HepG2 (cell line): ENCODE measurements around the gene ZNF627. TPM values are rescaled to one million over a fixed set of nuclear protein-coding genes. Genes with fewer than 3 reads are reported as not detected.
"Not testable (repeated sequence)": the region's sequence is repeated elsewhere in the genome, so short reads cannot be mapped to it uniquely, and the experiment has no call there.

Experiments
- ATAC-seq: fragments of 200-7000 bp; cut with Tn5 transposase; 3 replicates; pipeline ENCODE4 v1.9.1; 2020; ENCODE audit warnings: mild to moderate bottlenecking, moderate library complexity
- BruUV-seq: library from RNA; stranded (reverse); fragments of 400-500 nt; replicated peaks from 2 replicates; lab custom pipeline; 2021; lab: Mats Ljungman, UMichigan
- CTCF ChIA-PET: fragments of 300-600 bp; formaldehyde crosslinking; extraction: SDS; loops from one replicate; lab custom pipeline; 2021; ENCODE audit warnings: low total read pairs, inconsistent platforms, low intra/inter-chr PET ratio; lab: Yijun Ruan, JAX
- POLR2A ChIA-PET: fragments of 350-600 bp; sonication (Branson Sonifier 250); formaldehyde crosslinking; loops from one replicate; lab custom pipeline; 2020; ENCODE audit warnings: antibody characterized with exemption, inconsistent platforms; lab: Yijun Ruan, JAX
- DNase-seq: peaks from one replicate; pipeline ENCODE4 v3.0.0-alpha.2; 2015; ENCODE audit warnings: low spot score
- FAIRE-seq: peaks from 3 replicates; lab custom pipeline; 2011; peaks lifted over from hg19 to GRCh38; lab: Jason Lieb, UNC
- H2AFZ ChIP-seq: one replicate; pipeline ENCODE4 v1.6.1; 2011; ENCODE audit warnings: low read length, inconsistent platforms
- H3K27ac ChIP-seq: fragments of 300-600 bp; 3 replicates; pipeline ENCODE4 v1.8.0; 2011; ENCODE audit warnings: mixed run types, mild to moderate bottlenecking, mixed read lengths, low read length, inconsistent platforms; ENCODE audit not compliant: insufficient read depth; ENCODE audit errors: extremely low read length
- H3K27me3 ChIP-seq, 2 experiments: fragments of 200-600 bp in 1 of 2; 2 replicates in 1 of 2; 3 replicates in 1 of 2; pipeline versions ENCODE4 v1.6.0 to v1.8.0; 2011; ENCODE audit warnings: low read length in 2 of 2, mild to moderate bottlenecking in 2 of 2, moderate library complexity in 2 of 2, inconsistent platforms in 1 of 2; ENCODE audit not compliant: insufficient read depth in 2 of 2, control insufficient read depth in 1 of 2
- H3K36me3 ChIP-seq, 2 experiments: fragments of 200-600 bp in 1 of 2; replicated peaks in 1 of 2; 2 replicates in 1 of 2; 3 replicates in 1 of 2; pipeline versions ENCODE4 v1.5.1 to v1.8.0; 2011; ENCODE audit warnings: low read length in 2 of 2, inconsistent platforms in 1 of 2; ENCODE audit not compliant: insufficient read depth in 2 of 2, control insufficient read depth in 1 of 2
- H3K4me1 ChIP-seq: 2 replicates; pipeline ENCODE4 v1.5.1; 2012; ENCODE audit warnings: low read length, inconsistent platforms; ENCODE audit not compliant: insufficient read depth
- H3K4me2 ChIP-seq: 2 replicates; pipeline ENCODE4 v1.6.0; 2011; ENCODE audit warnings: low read depth, low read length, inconsistent platforms
- H3K4me3 ChIP-seq, 3 experiments: fragments of 200-600 bp in 1 of 3; sonication (generic), shearing (Covaris generic) in 1 of 3; replicated peaks in 1 of 3; 2 replicates each; pipeline ENCODE4 v1.5.1; 2011 to 2016; ENCODE audit warnings: low read length in 3 of 3, inconsistent platforms in 2 of 3, low read depth in 2 of 3, mild to moderate bottlenecking in 2 of 3, control low read depth in 1 of 3, mixed read lengths in 1 of 3; ENCODE audit not compliant: insufficient read depth in 1 of 3
- H3K79me2 ChIP-seq: one replicate; pipeline ENCODE4 v1.6.1; 2011; ENCODE audit warnings: low read length, inconsistent platforms; ENCODE audit not compliant: insufficient read depth
- H3K9ac ChIP-seq: 2 replicates; pipeline ENCODE4 v1.6.0; 2011; ENCODE audit warnings: mild to moderate bottlenecking, low read depth, low read length, inconsistent platforms; ENCODE audit not compliant: insufficient read depth
- H3K9me3 ChIP-seq: 2 replicates; pipeline ENCODE4 v1.5.1; 2012; ENCODE audit warnings: mild to moderate bottlenecking, low read length
- H4K20me1 ChIP-seq: 2 replicates; pipeline ENCODE4 v1.6.0; 2011; ENCODE audit warnings: inconsistent platforms, mild to moderate bottlenecking, low read length, moderate library complexity; ENCODE audit not compliant: insufficient read depth
- ZBTB10 ChIP-seq: sonication (generic); formaldehyde crosslinking; IDR thresholded peaks from 2 replicates; pipeline ENCODE4 v1.4.0; 2020; ENCODE audit warnings: missing genetic modification reagents, borderline replicate concordance
- WGBS: methylation state at CpG from one replicate; pipeline ENCODE4 v1.1.6; 2017; ENCODE audit warnings: low lambda C conversion rate; 5-methylcytosine and 5-hydroxymethylcytosine counted together
- in situ Hi-C: cut with HindIII; loops from 2 replicates; pipeline ENCODE4 v1.10.0; 2017; ENCODE audit warnings: low pct_unique_long_range_greater_than_20kb; ENCODE audit not compliant: extremely low pct_ligation_motif_present
- intact Hi-C: fragments of 100-400 bp; cut with micrococcal nuclease; formaldehyde crosslinking; loops from one replicate; pipeline ENCODE4 v1.10.0; 2022; ENCODE audit not compliant: unreplicated experiment
- polyA plus RNA-seq, 8 experiments: library from polyadenylated mRNA; depleted of rRNA in 3 of 8; stranded (reverse) in 7 of 8; unstranded in 1 of 8; fragments of >200 nt; fragmentation: Illumina TruSeq in 4 of 8; extraction: Trizol in 4 of 8; gene quantifications; 2 replicates each; pipeline versions ENCODE4 v1.2.1 to v1.2.3, GENCODE V29; 2011 to 2016; ENCODE audit warnings: low read depth in 4 of 8, missing spikeins in 1 of 8, mixed read lengths in 1 of 8; ENCODE audit not compliant: insufficient read depth in 1 of 8
- total RNA-seq, 5 experiments: library from RNA; depleted of rRNA; stranded (reverse); fragments of >200 nt; fragmentation: Illumina TruSeq; extraction: Trizol; gene quantifications; 2 replicates each; pipeline ENCODE4 v1.2.3, GENCODE V29; 2016; ENCODE audit warnings: low read depth in 1 of 5
- TF ChIP-seq, protein P1 (sequence below): sonication (generic); formaldehyde crosslinking; IDR thresholded peaks from 2 replicates; pipeline ENCODE4 v1.5.0; 2020; ENCODE audit warnings: mild to moderate bottlenecking, missing genetic modification reagents

Gene ZNF627
- total and polyA plus RNA-seq, 2 of the 13 experiments (the other 11 are each of a cell fraction or from before 2014, with no cell fraction given) = 4.2 to 12.7 TPM

DNA sequence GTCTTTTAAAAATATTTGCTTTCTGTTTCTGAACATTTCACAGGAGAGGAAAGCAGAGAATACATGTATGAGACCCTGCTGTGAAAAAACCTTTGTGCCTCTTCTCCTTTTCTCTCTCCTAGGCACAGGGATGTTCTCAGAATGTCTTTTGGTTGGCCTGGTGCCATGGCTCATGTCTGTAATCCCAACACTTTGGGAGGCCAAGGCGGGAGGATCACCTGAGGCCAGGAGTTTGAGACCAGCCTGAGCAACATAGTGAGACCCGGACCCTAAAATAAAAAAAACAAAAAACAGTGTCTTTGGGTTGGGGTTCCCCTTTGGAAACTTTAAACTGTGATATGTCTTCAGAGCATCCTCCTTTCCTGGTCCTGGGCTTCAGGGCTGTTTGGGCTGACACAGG, 1.5 kb downstream of the ZNF627 start:
- peaks cover 52% of the 10 kb centered on the region for H3K4me1 ChIP-seq
- ATAC-seq = no peak
- H3K9ac ChIP-seq = peak overlapping the region; percentile 92; the same call in 1 of the 2 replicates
- H3K36me3 ChIP-seq = no peaks in the 10 kb centered on the region; a peak in 1 of 5 replicates
- ChIA-PET CTCF (no interaction called here), POLR2A (no interaction called here)
- in situ Hi-C loops (no loop called here), intact Hi-C loops (no loop called here)
- no peaks in the 10 kb centered on the region for H3K9me3 ChIP-seq
- peak overlapping the region in 1 of 3 experiments; percentile 86; a peak in 2 of 6 replicates for H3K4me3 ChIP-seq
- TF ChIP-seq, protein P1, sequence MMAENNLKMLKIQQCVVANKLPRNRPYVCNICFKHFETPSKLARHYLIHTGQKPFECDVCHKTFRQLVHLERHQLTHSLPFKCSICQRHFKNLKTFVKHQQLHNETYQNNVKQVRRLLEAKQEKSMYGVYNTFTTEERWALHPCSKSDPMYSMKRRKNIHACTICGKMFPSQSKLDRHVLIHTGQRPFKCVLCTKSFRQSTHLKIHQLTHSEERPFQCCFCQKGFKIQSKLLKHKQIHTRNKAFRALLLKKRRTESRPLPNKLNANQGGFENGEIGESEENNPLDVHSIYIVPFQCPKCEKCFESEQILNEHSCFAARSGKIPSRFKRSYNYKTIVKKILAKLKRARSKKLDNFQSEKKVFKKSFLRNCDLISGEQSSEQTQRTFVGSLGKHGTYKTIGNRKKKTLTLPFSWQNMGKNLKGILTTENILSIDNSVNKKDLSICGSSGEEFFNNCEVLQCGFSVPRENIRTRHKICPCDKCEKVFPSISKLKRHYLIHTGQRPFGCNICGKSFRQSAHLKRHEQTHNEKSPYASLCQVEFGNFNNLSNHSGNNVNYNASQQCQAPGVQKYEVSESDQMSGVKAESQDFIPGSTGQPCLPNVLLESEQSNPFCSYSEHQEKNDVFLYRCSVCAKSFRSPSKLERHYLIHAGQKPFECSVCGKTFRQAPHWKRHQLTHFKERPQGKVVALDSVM (CRISPR knock-in tag) = peak; percentile 44
- no peak for TF ChIP-seq ZBTB10 (CRISPR knock-in tag)
- H2AFZ ChIP-seq = no peak overlapping the region
- WGBS = 100% methylated on average over 2 of the region's 2 CpGs
- BruUV-seq = no TSS peak
- no peak for FAIRE-seq
- no peaks in the 10 kb centered on the region for H3K27me3 ChIP-seq
- H3K79me2 ChIP-seq = peaks cover 43% of the 10 kb centered on the region
- DNase-seq = no peak
- peak overlapping the region; percentile 74 for H3K4me2 ChIP-seq
- no peaks in the 10 kb centered on the region for H4K20me1 ChIP-seq
- no peak overlapping the region for H3K27ac ChIP-seq

DNA sequence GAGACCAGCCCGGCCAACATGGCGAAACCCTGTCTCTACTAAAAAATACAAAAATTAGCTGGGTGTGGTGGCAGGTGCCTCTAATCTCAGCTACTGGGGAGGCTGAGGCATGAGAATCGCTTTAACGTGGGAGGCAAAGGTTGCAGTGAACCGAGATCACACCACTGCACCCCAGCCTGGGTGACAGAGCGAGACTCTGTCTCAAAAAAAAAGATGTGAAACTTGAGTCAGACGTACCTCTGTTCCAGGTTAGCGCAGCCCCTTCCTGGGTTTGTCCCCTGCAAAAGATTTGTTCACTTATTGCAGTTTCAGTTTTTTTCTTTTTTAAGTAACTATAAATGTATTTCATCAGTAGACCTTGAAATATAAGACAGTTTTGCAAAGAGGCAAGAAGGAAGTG, 2.4 kb downstream of the ZNF627 start:
- BruUV-seq, intact Hi-C loops: not testable (repeated sequence)

More for the DNA sequence above, 2.4 kb downstream of the ZNF627 start:
- H4K20me1 ChIP-seq, DNase-seq, H3K27ac ChIP-seq, in situ Hi-C loops, ATAC-seq, FAIRE-seq, H3K36me3 ChIP-seq, H2AFZ ChIP-seq, H3K9me3 ChIP-seq, CTCF ChIA-PET, H3K9ac ChIP-seq, H3K4me3 ChIP-seq, H3K27me3 ChIP-seq: not testable (repeated sequence)
- Histone ChIP-seq H3K79me2 (peaks cover 47% of the 10 kb centered on the region), H3K4me1 (peaks cover 45% of the 10 kb centered on the region), H3K4me2 (0 out of 2 replicates have a peak overlapping the region, but pooled peaks have one; percentile 6)
- 93% methylated on average over 8 of the region's 8 CpGs for WGBS
- POLR2A ChIA-PET = interaction anchor here (0.6 kb wide), 2 partner anchors 23 to 41 kb away, joined by 3 read pairs; partner anchors contain the start of gene ELOF1
